Measurements from ENCODE around the gene SMYD1.

The SMYD1 gene

DNA sequence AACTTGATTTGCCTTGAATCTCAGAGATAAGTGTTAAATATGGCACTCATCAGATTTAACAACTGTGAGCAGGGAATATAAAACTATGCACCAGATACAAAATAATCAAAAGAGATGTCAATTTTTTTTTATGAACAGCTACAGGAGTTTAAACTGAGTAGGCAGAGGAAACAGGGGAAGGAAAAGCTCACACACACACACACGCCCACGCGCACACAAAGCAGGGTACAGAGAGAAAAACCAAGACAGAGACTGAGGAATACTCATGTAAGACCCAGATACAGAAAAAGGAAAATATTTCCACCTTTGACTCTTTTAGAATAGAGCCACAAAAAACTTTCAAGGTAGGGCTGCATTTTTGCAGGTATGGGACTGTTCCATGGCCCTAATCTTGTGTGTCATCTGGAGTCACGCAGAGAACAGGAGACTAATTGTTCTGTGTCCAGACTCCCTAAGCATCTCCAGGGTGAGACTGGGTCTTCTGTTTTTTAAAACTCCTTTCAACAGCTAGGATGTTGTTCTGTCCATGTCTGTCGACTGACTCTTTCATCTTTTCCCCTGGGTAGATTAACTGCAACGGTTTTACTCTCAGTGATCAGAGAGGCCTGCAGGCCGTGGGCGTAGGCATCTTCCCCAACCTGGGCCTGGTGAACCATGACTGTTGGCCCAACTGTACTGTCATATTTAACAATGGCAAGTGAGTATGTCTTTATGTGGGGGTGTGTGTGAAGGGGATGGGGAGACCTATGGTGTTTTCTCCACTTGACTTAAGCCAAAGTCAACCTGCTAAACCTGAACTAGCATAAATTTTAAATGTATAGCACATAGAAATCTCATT lies 23.0 kb downstream of the SMYD1 start:
- no peak for DNase-seq

DNA sequence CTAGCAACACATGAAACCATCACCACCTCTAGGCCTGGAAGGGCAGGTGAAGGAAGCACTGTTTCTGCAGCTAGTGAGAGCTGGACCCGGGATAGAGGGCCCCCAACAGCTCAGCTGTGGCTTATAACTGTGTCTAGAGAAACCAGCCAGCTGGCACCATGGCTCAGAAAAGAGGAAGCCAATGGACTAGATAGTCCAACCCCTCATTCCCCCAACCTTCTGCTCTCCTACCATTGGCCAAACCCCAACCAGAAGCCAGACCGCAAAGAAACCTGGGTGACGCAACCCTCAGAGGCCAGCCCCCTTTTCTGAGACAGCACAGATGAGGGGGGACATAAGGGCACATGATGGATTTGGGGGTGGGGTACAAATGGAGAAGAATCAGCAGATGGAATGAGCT lies 24.3 kb downstream of the SMYD1 start:
- DNase-seq, result no peak

DNA sequence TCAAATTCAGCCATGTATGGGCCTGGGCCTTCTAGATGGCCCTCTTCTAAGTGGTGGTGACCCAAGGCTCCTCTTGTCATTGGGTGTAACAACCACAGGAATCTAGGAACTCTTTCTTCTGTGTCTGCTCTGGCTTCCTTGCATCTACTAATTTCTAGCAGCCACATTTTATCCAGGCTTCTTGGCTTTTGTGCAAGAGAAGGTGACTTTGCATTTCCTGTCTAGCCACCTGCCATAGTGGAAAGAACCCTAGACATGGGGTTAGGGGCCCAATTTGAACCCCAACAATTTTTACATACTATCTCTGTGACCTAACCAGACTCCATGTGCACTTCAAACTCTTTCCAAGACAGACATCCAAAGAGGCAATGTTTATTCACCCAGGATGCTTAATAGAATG lies 25.1 kb downstream of the SMYD1 start:
- DNase-seq, result no peak

DNA sequence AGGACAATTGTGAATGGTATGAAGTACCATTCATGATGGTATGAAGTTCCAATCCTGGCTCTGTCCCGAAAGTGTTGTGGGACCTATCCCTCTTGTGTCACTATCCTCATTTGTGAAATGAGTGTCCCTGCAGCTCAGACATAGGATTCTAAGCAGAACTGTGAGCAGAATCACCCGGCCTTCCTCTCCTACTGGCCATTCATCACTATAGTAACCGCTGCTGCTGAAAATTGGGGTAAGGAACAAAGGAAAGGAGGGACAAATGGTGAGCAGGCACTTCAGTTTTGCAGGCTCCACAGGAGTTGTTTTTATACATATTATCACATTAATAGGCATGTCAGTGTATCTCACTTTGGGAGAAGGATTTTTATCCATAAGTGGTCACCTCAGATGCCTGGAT lies 27.4 kb downstream of the SMYD1 start:
- no peak for DNase-seq

DNA sequence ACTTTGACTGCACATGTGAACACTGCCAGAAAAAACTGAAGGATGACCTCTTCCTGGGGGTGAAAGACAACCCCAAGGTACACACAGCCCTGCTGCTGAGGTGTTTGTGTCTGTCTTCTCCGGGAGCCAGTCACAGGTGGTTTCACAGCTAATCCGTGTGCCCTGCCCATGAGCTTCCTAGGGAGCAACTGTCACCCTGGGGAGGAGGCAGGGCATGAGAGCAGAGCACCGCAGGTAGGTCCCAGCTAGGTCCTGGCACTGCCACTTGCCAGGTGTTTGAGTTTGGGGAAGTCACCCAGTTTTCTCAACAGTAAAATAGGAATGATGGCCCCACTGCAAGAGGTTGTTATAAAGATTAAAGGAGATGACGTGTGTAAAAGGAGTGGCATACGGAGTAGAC lies 29.1 kb downstream of the SMYD1 start:
- no peak for DNase-seq

DNA sequence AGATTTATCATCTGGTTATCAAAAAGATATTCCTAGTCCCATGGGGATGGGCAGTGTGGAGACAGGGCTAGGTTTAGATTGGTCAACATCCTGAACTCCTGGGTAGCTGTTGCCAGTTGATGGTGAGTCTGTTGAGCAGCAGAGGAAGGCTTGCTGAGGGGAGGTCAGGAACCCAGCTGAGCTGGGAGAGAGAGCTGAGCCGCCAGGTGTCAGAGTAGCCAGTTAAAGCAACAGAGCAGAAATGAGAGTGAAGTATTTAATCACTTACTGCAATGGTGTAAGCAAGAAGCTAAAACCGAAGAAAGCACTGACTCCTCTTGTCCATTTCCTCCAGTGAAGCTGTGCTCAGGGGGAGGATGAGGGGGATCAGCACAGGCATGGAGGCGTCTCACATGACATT lies 29.6 kb downstream of the SMYD1 start:
- DNase-seq, result no peak

DNA sequence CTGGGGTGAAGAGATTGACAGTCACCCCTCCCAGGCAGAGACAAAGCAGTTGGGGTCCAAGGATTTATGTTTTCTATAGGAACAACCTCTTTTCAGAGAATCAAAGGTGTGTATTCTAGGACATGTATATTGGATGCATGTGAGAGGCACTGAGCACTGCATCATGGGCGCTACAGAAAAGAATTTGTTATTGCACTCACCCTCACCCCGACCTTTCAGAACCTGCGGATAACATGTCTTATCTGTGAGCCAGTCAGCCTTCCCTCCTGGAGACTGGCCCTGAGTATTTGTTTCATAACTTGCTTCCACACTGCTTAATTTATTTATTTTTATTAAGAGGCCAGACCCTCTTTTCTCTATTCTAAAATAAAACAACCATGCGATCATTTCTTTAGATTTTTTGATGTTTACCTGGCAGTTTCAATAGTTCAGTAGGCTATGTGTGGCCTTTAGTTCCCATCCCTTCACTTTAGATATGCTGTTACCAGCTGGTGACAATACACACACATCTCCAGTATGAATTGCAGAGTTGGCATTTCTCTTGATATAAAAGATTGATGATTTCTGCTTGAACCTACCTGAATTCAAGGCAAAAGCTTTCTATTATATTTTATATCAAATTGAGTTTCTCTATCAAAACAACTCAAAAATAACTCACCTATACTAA lies 30.4 kb downstream of the SMYD1 start:
- no peak for DNase-seq

DNA sequence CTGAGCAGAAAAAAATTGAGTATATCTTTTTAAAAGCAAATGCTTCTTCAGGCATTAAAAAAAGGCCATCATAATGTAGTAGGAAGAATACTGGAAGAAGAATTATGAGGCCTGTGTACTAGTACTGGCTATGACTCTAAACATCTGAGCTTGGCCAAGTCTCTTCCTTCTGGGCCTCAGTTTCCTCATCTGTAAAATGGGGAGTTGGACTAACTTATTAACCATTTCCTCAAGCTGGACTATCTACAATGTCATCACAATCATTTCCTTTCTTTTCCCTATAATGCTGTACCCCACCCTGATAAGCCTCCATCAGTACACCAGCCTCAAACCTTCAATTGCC lies 30.9 kb downstream of the SMYD1 start:
- no peak for DNase-seq

DNA sequence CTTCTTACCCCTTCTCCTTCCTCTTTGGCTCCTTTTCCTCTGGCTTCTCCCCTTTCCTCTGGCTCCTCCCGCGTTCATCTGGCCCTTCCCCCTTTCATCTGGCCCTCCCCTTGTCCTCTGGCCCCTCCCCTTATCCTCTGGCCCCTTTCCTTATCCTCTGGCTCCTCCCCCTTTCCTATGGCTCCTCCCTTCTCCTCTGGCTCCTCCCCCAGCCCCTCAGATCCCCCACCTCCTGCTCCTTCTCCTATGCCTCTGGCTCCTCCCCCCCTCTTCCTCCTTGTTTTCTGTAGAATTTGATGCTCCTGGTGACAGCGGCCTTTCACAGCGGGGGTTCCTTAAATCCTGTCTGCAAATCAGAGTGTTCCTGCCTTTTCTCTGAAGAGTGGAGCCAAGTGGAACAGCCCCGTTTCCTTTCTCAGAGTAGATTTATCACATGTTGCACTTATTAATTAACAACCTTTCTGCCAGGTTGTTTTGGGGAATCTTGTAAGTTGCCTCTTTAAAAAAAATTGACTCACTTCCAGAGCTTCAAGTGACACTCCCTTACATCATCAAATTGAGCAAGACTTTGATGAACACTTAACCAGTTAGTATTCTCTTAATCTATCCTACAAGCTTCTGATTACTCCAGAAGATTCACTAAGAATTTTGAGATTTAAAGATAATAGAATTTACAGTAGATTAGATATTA lies 32.3 kb downstream of the SMYD1 start:
- DNase-seq, result no peak

DNA sequence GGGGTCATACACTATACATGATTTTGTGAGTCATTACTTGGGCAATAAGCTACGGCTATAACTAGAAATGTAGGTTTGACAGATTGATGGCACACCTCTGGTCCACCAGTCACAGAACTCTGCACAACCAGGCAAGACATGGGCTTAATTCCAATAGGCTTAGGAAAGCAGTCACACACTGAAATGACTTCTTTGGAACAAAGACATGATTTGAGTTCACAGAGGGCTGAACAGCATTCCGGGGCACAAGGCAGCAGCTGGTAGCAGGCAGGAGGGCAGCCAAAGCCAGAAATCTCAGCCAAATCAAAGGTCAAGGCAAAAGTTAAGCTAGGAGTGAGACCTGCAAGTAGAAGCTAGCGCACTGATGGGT lies 32.8 kb downstream of the SMYD1 start:
- no peak for DNase-seq

DNA sequence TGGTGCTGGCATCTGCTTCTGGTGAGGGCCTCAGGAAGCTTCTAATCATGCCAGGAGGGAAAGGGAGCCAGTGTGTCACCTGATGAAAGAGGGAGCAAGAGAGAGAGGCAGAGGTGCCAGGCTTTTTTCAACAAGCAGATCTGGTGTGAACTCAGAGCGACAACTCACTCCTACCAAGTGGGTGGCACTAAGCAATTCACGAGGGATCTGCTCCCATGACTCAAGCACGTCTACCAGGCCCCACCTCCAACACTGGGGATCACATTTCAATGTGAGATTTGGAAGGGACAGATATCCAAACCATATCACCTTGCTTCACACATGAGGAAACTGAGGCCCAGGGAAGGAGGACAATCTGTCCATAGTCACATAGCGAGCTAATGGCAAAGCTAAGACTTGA lies 41.2 kb downstream of the SMYD1 start:
- DNase-seq, result no peak

DNA sequence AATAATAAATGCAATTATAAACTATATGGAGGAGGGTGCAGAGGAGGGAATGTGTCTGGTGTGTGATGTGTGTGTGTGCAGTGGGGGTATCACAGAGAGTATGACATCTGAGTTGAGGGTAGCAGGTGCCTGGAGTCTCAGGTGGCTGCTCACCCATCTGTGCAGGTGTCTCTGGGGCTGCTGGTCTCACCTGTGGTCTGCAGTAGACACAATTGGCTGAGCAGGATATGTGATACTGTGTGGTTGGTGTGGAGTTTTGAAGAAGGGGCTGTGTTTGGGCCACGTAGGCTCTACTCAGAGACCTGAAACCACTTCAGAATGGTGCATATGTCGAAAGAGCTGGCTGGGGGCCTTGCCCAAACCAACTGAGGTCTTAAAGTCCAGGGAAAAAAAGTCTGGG lies 43.2 kb downstream of the SMYD1 start:
- DNase-seq, result no peak

DNA sequence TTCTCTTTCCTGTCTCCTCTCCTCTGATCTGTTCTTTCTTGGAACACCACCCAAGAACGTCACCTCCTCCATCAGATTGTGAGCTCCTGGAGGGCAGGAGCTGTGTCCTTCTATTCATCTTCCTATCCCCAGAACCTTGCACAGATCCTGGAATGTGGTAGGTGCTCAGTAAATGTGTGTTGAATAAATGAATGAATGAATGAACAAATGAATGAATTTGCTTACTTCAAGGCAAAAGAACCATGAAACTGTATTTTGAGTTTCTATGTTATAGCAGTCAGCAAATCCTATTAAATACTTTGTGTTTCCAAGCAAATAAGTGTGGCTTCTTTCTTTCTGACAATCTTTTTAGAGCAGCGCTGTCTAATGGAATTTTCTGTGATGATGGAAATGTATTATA lies 45.4 kb downstream of the SMYD1 start:
- DNase-seq, result no peak

DNA sequence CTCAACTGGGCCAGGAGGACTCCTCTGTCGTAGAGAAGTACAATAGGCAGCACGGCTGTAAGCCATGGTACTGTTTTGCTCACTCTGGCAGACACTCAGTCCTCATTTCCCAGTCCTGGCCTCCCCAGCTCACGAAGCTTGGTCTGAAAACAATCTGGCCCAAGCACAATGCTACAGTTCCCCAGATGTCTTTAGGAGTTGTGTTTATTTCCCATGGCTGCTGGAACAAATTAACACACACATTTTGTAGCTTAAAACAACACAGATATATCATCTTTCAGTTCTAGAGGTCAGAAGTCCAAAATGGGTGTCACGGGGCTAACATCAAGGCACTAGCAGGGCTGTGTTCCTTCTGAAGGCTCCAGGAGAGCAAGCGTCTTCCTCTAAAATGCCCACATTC lies 47.3 kb downstream of the SMYD1 start:
- no peak for DNase-seq

DNA sequence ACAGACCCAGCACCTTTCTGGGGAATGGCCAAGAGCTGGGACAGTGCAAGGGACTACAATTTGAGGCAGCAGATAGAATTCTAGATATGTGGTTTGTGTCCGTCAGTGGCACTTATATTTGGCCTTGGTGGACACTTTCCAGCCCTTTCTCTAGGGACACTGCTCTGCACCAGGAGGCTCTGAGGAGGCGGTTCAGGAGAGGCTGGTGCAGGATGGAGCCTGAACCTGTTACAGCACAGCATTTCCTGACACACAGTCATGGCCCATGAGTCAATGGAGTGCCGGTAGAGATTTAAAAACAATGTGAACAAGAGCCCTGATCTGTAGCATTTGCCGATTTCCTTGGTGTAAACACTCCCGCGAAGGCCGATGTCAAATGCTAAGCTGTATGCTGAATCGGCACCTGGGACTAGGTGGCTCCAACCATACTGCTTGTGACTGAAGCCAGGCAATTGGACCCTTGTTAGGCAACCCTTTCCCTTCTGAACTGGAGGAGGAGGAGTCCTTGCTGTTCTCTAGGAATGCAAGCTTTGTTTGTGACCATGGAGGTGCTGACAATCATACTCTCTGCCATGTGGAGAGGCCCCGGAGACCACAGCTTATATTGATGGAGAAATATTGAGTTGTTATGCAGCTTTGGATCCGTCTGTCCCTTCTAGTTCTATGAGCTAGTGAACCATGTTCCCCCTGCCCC lies 48.3 kb downstream of the SMYD1 start:
- DNase-seq, result no peak

DNA sequence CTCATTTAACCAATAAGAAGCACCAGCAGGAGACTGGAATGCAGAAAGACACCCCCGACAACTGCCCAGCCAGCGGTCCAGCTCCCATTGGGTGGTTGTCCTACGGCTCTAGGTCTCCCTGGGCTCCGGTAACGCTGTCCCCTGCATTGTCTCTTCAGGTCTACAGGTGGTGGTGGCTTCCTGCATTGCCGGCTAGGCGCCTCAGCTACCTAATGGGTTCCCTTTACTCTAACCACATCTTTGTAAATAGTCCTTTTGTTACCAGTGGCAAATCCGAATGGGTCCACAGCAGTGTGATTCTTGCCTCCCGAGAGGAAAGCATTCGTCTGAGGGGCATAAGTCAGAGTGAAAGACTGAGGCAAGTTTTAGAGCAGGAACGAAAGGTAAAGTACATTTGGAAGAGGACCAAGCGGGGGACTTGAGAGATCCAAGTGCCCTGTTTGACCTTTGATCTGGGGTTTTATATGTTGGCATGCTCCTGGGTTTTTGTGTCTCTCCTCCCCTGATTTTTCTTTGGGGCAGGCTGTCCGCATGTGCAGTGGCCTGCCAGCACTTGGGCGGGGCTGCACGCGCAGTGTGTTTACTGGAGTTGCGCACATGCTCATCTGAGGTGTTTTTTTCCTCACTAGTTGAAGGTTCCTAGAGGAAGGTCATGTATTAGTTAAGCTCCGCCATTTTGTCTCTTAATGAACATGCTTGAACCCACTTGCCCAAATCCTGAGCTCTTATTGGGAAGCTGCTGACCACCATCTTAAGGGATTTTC lies 49.2 kb downstream of the SMYD1 start:
- DNase-seq, result no peak

DNA sequence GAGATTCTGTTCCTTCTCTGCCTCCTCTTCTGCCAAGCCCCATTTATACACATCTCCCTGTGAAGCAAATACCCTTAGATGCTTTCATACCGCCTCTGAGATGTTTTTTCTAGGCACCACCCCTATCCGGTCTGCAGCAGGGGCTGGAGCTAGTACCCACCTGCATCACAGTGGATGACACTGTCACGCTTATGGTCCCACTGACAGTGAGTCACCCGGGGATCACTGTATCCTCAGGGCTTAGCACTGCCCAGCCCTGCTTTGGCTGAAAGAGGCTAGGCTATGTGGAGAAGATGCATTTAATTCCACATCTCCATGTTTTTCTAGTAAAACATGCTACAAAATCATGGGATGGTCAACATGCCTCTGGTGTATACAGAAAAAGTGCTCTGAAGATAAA lies 50.3 kb downstream of the SMYD1 start:
- no peak for DNase-seq

DNA sequence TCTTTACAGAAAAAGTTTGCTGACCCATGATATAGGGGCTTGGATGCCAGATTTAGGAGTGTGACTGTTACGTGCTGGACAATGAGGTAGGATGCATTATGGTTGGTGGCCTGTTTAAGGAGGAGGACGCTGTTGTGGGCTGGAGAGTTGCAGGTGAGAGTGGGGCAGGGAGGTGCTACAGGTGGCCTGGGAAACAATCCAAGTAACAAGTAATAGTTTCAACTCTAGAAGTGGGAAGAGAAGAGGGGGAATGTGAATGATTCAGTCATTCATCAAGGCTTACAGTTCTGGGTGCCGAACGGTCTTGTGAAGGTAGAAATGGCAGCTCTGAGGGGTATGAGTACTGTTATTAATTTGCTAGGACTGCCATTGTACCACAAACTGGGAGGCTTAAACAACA lies 54.1 kb downstream of the SMYD1 start:
- no peak for DNase-seq

DNA sequence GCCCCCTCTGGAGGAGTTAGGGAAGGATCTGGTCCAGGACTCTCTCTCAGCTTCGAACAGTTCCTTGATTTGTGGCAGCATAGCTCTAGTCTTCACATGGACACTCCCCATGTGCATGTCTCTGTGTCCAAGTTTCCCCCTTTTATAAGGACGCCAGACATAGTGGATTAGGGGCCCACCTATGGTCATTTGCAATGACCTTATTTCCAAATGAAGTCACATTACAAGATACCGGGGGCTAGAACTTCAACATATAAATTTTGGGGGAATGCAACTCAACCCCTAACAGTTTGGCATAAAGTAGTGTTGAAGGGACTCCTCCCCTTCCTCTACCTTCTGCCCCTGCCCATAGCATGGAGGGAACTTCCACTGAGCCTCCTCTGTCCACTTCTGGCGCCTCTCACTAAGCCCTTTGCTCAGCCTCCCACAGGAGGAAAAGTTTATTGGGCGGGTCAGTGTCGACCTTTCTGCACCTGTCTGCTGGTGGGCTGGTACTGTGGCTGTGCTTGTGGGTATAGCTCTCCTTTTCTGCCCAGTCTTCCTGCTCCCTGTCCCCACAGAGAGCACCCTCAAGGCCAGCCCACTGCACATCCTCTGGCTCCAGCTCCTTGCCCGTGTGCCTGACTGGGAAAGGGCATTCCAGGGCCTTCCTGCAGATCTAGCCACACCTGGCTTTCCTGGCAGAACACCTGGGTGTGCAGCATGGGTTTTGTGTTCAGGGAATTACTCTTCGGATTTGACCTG lies 54.7 kb downstream of the SMYD1 start:
- DNase-seq, result no peak

DNA sequence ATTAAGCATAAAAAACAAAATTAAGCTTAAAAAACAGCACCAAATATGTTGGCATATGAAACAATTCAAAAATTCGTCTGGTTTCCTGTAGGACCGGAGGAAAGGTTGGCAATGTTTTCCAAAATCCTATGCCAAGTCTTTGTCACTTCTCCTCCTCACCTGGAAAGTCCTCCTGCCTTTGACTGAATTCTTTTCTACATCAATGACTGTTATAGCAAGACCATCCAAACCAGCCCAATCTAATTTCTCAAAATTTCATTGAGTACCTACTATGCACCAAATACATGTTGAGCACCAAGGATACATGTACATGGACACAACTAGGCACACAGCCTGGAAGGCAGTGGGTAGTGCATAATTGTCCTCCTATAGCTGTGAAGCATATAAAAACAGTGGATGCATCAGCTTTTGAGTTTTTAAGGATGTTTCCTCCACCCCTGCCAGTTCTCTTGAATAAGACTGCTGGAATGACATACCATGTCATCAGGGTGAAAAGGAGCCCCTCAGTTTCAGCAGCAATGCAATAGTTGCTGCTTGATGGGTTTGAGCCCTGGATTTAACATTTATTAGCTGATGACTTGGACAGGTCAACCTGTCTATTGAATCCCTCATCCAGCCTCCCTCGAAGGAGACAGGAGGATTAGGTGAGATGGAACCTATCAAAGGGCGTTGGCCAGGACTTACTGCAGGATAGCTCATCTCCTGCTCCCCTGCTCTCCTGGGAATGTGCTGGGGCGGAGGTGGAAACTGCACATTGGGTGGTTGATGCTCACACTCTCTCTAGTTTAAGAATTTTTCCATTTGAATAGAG lies 55.7 kb downstream of the SMYD1 start:
- DNase-seq, result no peak

Measured in T-helper 9 cell (primary cell).